ENCODE measurements around the gene EFCAB5.

DNA sequence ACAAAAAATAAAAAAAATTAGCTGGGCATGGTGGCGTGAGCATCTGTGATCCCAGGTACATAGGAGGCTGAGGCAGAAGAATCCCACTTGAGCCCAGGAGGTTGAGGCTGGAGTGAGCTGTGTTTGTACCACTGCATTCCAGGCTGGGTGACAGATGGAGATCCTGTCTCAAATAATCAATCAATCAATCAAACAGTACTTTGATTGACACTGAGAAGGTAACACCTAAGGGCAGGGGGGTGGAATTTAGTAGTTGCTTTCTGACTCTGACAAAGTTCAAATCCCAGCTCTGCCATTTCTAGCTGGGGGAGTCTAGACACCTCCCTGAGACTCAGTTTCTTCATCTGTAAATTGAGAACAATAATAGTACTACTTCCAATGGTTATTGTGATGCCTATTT is 23.4 kb upstream of the EFCAB5 start:
- TF ChIP-seq CTCF (IDR thresholded peaks at IDR 0.05; ENCODE audit: control extremely low read depth in 1 of 3, insufficient read depth in 1 of 3, low read depth in 1 of 3, low read length in 3 of 3) (no peak), CHD1 (IDR thresholded peaks at IDR 0.05; ENCODE audit: low read depth, low read length) (no peak), KDM1A (IDR thresholded peaks at IDR 0.05; ENCODE audit: borderline replicate concordance, low read length) (no peak)
